SU-DHL-6 (cell line): Measurements from ENCODE around the gene ITGB6.

Experiments
- H2AFZ ChIP-seq: fragments of 200-600 bp; sonication (generic); 2 replicates; pipeline ENCODE4 v1.6.1; 2014; ENCODE audit warnings: low read depth, mild to moderate bottlenecking, moderate library complexity, mixed read lengths, antibody characterized with exemption, low read length; ENCODE audit not compliant: severe bottlenecking
- H3F3A ChIP-seq: fragments of 200-600 bp; shearing (Covaris generic); 2 replicates; pipeline ENCODE4 v1.6.0; 2016; ENCODE audit warnings: antibody characterized with exemption, mild to moderate bottlenecking; ENCODE audit not compliant: insufficient read depth
- H3K27ac ChIP-seq: fragments of 200-600 bp; sonication (generic); 2 replicates; pipeline ENCODE4 v1.5.1; 2016; ENCODE audit warnings: low read depth, mild to moderate bottlenecking, low read length, moderate library complexity, mixed read lengths
- H3K27me3 ChIP-seq: fragments of 200-600 bp; sonication (generic), shearing (Covaris generic); 2 replicates; pipeline ENCODE4 v1.6.0; 2014; ENCODE audit warnings: mild to moderate bottlenecking, low read length
- H3K36me3 ChIP-seq: fragments of 200-600 bp; sonication (generic); 2 replicates; pipeline ENCODE4 v1.6.1; 2014; ENCODE audit warnings: mild to moderate bottlenecking, low read length, mixed read lengths
- H3K4me2 ChIP-seq: fragments of 300-600, 200-600 bp; shearing (Covaris generic), sonication (generic); 2 replicates; pipeline ENCODE4 v1.6.0; 2014; ENCODE audit warnings: low read length, low read depth, mild to moderate bottlenecking; ENCODE audit not compliant: poor library complexity, severe bottlenecking
- H3K4me3 ChIP-seq: fragments of 200-600 bp; sonication (generic); 2 replicates; pipeline ENCODE4 v1.5.1; 2014; ENCODE audit warnings: antibody characterized with exemption, low read length, mild to moderate bottlenecking, mixed read lengths; ENCODE audit not compliant: insufficient read depth, poor library complexity, severe bottlenecking
- H3K79me2 ChIP-seq: fragments of 200-600 bp; sonication (generic); 2 replicates; pipeline ENCODE4 v1.6.1; 2014; ENCODE audit warnings: mild to moderate bottlenecking, low read length, moderate library complexity; ENCODE audit not compliant: insufficient read depth
- H3K9ac ChIP-seq: fragments of 200-600 bp; sonication (generic); 2 replicates; pipeline ENCODE4 v1.7.0; 2014; ENCODE audit warnings: mild to moderate bottlenecking, low read length
- H3K9me2 ChIP-seq: fragments of 200-600 bp; sonication (generic); replicated peaks from 2 replicates; pipeline ENCODE4 v1.6.1; 2014; ENCODE audit warnings: low read length; ENCODE audit not compliant: insufficient read depth
- H3K9me3 ChIP-seq: fragments of 200-600 bp; sonication (generic); 2 replicates; pipeline ENCODE4 v1.6.1; 2014; ENCODE audit warnings: low read length, mixed read lengths; ENCODE audit not compliant: insufficient read depth
- H4K20me1 ChIP-seq: fragments of 200-600 bp; sonication (generic); 2 replicates; pipeline ENCODE4 v1.6.1; 2014; ENCODE audit warnings: low read depth, mild to moderate bottlenecking, antibody characterized with exemption, low read length, moderate library complexity, mixed read lengths
- EZH2phosphoT487 ChIP-seq: fragments of 200-600 bp; sonication (generic), shearing (Covaris generic); conservative IDR thresholded peaks from 2 replicates; pipeline ENCODE4 v1.6.1; 2018; ENCODE audit warnings: mild to moderate bottlenecking, antibody characterized with exemption, low read length, moderate library complexity, mixed read lengths
- TF ChIP-seq, protein P1 (sequence below): fragments of 200-600 bp; sonication (generic); IDR thresholded peaks from one replicate; pipeline ENCODE4 v1.5.1; 2017; ENCODE audit warnings: antibody characterized with exemption, mild to moderate bottlenecking, low read length, moderate library complexity; ENCODE audit not compliant: insufficient read depth, poor library complexity, severe bottlenecking

The ITGB6 gene

GRCh38 chr2:160087854-160088745 lies 112.0 kb downstream of the ITGB6 start:
- Histone ChIP-seq H2AFZ (no peak overlapping the region), H3K79me2 (no peaks in the 10 kb centered on the region), H3F3A (no peaks in the 10 kb centered on the region), H3K9ac (no peak overlapping the region), H3K9me3 (peaks cover 22% of the 10 kb centered on the region; the same call in 1 of the 2 replicates), H3K27ac (no peak overlapping the region), H3K9me2 (no peaks in the 10 kb centered on the region), H3K4me2 (no peak overlapping the region), H3K36me3 (no peaks in the 10 kb centered on the region), H4K20me1 (no peaks in the 10 kb centered on the region), H3K27me3 (no peaks in the 10 kb centered on the region), H3K4me3 (no peak overlapping the region)
- TF ChIP-seq, protein P1, sequence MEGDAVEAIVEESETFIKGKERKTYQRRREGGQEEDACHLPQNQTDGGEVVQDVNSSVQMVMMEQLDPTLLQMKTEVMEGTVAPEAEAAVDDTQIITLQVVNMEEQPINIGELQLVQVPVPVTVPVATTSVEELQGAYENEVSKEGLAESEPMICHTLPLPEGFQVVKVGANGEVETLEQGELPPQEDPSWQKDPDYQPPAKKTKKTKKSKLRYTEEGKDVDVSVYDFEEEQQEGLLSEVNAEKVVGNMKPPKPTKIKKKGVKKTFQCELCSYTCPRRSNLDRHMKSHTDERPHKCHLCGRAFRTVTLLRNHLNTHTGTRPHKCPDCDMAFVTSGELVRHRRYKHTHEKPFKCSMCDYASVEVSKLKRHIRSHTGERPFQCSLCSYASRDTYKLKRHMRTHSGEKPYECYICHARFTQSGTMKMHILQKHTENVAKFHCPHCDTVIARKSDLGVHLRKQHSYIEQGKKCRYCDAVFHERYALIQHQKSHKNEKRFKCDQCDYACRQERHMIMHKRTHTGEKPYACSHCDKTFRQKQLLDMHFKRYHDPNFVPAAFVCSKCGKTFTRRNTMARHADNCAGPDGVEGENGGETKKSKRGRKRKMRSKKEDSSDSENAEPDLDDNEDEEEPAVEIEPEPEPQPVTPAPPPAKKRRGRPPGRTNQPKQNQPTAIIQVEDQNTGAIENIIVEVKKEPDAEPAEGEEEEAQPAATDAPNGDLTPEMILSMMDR, result peak; percentile 24
- no peak for TF ChIP-seq EZH2phosphoT487

GRCh38 chr2:160085662-160086061 lies 114.4 kb downstream of the ITGB6 start:
- H4K20me1 ChIP-seq, result no peaks in the 10 kb centered on the region
- H3K36me3 ChIP-seq, result no peaks in the 10 kb centered on the region
- H3K4me3 ChIP-seq, result no peak overlapping the region
- no peak overlapping the region for H2AFZ ChIP-seq
- H3K9ac ChIP-seq, result no peak overlapping the region
- H3K27me3 ChIP-seq, result no peaks in the 10 kb centered on the region
- no peak for TF ChIP-seq EZH2phosphoT487
- TF ChIP-seq, protein P1, result peak; percentile 16
- peaks cover 22% of the 10 kb centered on the region; the same call in 1 of the 2 replicates for H3K9me3 ChIP-seq
- no peak overlapping the region for H3K4me2 ChIP-seq
- no peaks in the 10 kb centered on the region for H3F3A ChIP-seq
- H3K79me2 ChIP-seq, result no peaks in the 10 kb centered on the region
- H3K9me2 ChIP-seq, result no peaks in the 10 kb centered on the region
- no peak overlapping the region for H3K27ac ChIP-seq

- H3K4me3 ChIP-seq, result no peak overlapping the region
- H3F3A ChIP-seq, result no peaks in the 10 kb centered on the region
- no peak overlapping the region for H3K27ac ChIP-seq
- H4K20me1 ChIP-seq, result no peaks in the 10 kb centered on the region
- no peak overlapping the region for H3K9ac ChIP-seq
- H3K9me3 ChIP-seq, result no peaks in the 10 kb centered on the region
- no peaks in the 10 kb centered on the region for H3K79me2 ChIP-seq
- H3K27me3 ChIP-seq, result no peaks in the 10 kb centered on the region
- H3K9me2 ChIP-seq, result no peaks in the 10 kb centered on the region
- no peak overlapping the region for H3K4me2 ChIP-seq
- H2AFZ ChIP-seq, result no peak overlapping the region
- H3K36me3 ChIP-seq, result no peaks in the 10 kb centered on the region
- TF ChIP-seq, protein P1, result no peak
- no peak for TF ChIP-seq EZH2phosphoT487
Measured at GRCh38 chr2:160077912-160078810, 121.9 kb downstream of the ITGB6 start.
